AG20443 (cell line): ENCODE measurements around the gene CACNG4.

Source experiments
- DNase-seq: peaks from one replicate; pipeline ENCODE4 v3.0.0; 2012; ENCODE audit warnings: low spot score, mixed read lengths

CACNG4 gene

DNA sequence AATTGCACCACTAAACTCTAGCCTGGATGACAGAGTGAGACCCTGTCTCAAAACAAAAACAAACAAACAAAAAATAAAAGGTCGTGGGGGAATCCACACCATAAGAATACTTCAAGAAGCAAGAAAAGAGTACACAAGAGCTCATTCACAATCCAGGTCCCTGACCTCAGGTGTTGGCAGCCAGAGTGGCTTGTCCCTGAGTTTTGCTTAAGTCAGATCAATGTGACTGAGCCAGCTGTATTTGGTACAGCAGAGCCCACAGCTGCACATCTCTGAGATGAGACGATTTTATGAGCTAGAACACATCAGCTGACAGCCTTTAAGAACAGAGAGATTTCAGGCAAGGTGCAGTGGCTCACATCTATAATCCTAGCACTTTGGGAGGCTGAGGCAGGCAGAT is 102.2 kb downstream of the CACNG4 start:
- no peak for DNase-seq

DNA sequence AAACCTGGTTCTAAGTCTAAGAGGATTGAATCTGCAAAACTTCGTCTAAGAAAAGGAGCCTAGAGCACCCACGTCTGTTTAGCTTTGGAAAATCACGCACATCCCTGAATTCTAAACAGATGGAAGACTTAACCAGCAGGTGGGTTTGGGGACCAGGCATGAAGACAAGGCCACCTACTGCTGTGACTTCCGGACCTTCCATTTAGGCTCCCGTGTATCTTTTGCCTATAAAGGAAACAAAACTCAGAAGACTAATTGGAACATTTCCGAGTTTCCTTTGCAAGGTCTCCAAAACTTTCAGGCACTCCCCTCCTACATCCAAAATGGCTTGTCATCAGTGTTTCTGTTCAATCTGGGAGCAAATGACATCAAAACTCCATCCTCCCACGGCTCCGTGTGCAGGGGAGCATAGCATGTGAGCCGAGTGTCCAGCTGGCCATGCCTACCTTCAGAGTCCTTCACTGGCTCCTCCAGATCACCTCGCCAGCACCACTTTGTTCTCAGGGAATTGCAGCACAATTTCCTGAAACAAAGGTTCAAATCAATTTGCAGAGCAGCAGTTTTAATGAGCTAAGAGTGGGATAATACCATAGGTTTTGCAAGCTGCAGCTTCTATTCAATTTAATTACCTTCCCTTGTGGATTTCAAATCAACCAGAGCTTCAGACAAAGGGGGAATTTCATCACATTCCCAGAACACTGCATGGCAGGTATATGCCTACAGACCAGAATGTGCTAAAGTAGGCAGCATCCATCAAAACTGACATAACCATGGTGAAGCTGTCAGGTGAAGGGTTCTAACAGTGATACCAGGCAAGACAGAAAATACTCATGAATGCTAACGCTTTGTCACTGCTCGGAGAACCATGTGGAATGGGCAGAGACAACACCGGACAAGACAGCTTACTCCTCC is 103.3 kb downstream of the CACNG4 start:
- DNase-seq, result no peak

DNA sequence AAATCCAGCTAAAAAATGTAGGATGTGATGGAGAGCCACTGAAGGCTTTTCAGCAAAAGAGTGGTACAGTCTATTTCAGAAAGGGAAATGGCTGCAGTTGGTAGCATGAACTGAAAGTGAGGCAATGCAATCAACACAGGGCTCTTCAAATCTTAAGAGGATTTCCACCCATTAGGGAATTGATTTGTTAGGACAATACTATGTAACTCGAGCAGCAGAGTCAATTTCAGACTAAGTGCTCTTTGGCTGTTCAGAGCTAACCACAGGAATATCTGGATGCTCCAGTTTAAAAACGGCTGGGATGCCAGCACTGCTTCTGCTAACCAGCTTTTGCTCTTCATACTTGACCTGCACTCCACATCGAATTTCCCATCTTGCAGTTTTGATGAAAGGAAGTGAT is 104.5 kb downstream of the CACNG4 start:
- no peak for DNase-seq

DNA sequence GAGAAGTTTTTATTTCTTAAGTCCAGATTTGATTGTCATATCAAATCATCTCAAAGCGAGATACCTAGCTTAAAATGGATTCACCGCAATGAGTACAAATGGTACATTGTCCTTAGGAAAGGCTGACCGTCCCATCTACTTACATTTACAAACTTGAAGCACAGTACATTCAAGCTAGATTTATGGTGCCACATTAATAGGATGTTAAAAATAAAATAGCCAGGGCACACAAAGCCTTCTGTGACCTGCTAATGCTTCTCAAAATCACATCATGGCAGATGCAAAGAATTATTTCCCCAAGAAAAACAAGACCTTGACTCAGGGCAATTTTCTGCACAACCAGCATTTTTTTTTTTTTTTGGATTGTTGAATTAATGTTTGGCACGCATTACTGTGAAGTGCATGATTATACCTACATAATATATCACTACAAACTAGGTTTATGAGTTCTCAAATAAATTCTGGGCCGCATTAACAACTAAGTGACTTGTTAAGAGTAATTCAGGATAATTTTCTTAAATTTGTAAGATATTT is 105.2 kb downstream of the CACNG4 start:
- no peak for DNase-seq

DNA sequence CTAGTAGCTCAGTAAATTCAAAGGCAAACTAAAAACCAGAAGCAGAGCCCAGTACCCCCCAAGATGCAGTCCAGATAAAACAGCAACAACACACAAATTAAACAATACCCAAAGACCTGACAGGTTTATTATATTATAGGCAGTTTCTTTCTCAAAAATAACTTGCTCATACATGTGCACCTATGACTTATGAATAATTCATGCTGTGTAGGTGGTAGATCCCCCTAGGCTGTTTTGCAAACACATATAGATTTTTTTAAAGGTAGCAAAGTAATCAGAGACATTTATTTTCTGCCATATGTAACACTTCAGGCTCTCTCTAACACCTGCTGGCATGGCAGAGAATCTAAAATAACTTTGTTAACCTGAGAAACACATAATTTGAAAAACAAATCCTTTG is 107.1 kb downstream of the CACNG4 start:
- DNase-seq, result no peak

DNA sequence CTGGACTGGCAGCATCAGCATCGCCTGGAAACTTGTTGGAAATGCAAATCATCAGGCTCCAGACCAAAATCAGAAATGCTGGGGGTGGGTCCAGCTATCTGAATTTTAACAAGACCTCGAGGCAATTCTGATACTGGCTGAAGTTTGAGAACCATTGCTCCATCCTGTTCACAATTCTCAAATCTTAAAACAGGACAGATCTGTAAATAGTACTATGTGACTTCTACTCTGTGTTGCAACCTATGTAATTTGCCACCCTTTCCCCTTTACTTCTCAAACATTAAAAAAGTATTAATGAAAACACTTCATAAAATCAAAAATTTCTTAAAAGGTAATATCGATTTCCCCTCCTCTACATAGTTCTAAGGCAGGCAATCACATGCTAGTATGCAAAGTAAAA is 108.4 kb downstream of the CACNG4 start:
- no peak for DNase-seq

DNA sequence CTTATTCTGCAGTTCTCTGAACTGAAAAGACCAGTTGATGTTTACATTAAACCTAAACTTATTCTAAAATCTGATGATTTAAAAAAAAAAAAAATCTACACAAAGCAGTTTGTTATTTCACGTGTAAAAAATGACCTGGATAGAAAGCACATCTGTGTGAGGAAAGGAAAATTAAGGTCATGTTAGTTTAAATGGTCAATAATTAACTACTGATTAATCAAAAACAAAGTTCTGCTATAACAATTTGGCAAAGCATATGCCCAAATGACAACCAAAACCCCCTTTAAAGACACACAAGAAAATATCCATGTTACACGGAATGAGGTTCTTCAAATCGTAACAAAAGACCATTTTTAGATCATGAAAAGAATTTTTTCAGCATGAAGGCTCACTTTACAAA is 110.3 kb downstream of the CACNG4 start:
- DNase-seq, result no peak

DNA sequence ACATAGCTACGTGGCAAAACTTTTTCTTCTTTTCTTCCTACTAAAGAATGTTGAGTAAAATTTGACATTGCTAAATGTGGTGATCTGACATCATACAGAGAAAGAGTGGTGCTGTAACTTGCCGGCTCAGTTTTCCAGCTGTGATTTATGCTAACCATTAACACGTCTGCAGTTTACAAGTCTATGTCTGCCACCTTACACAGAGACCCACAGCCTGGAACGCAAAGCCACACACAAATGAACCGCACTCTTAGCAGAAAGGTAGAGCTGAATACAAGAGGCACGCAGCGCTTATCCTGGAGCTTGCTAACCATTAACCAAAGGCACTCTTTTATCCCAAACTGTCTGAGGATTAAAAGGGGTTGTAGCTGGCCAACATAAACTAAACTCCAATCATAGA is 111.8 kb downstream of the CACNG4 start:
- DNase-seq, result no peak

DNA sequence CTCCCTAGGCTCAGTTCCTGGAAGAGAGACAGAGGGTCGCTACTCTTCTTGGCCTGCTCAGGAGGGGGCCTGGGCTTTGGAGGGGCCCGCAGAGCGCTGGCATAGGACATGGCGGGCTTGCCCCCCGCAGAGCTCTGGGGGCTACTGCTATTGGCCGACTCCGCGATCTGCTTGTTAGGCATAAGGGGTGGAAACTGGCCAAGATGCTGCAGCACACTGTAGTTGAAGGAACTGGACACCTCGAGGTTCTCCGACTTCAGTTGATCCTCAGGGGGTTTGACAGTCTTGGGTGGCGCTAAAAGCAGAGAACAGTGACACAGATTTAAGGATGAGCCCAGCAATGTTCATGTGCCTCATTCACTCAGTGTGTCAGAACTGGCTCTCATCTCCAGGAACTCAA is 113.8 kb downstream of the CACNG4 start:
- DNase-seq, result no peak

DNA sequence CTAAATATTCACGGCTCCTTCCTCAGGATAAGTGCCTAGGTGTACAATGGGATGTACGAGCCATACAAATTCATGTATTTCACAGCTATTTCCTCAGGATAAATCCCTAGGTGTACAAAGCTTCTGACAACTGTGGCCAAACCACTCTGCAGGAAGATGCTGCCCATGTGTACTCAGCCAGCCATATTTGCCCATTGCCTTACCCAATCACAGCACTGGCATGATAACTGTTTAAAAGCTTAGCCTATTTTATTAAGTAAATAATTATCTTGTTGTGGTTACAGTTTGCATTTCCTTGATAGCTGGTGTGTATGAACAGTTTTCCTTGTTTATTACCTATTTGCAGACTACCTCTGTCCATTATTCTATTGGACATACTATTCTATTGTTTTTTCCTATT is 115.0 kb downstream of the CACNG4 start:
- no peak for DNase-seq

DNA sequence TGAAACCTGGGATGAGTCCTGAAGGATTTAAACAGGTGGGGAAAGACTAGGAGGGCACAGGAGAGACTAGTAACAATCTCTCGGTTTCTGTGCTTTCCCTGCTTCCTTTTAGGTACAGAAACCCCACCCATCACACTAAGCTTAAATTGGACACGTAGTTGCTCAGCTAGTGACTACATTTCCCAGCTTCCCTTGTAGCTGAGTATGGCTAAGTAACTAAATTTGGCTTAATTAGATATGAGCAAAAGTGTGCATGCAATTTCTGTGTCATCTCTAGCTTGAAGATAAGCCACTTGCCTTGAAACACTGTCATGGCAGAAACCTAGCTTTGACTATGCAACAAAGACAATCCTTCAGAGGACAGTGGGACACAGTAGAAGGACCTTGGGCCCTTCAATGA is 116.3 kb downstream of the CACNG4 start:
- no peak for DNase-seq

DNA sequence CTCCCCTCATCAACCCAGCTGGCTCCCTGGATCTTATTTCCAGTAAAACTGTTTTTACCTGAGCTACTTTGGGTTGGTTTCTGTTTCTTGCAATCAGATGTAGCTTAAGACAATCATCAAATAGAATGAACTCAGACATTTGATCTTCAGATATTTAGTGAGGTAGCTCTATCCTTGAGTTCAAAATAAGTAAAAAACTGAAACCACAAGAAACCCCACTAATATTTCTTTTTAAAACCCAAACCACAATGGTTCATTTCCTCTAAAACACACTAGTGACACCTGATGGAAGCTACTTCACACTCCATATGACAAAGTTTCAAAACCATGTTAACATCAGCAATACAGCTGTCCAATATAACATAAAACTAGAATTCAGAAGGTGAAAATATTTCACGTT is 117.6 kb downstream of the CACNG4 start:
- DNase-seq, result no peak
